SK-N-SH (cell line): ENCODE results near the gene LAPTM4A. TPM values are rescaled to one million over a fixed set of nuclear protein-coding genes. Genes with fewer than 3 reads are reported as not detected.
A peak's percentile ranks its signal among the peaks of the same experiment; 100 is the strongest.

ENCODE experiments used
- CTCF ChIA-PET: fragments of 300-600, 350-600 bp; formaldehyde crosslinking; extraction: SDS; loops from one replicate; lab custom pipeline; 2021; lab: Yijun Ruan, JAX
- POLR2A ChIA-PET: fragments of 350-600 bp; sonication (Branson Sonifier 250); formaldehyde crosslinking; extraction: SDS; loops from one replicate; lab custom pipeline; 2020; ENCODE audit warnings: antibody characterized with exemption, inconsistent platforms; lab: Yijun Ruan, JAX
- DNase-seq: peaks from one replicate; pipeline ENCODE4 v3.0.0; 2012
- H2AFZ ChIP-seq: fragments of 200-600 bp; sonication (generic); 2 replicates; pipeline ENCODE4 v1.8.1; 2016; ENCODE audit warnings: antibody characterized with exemption, mild to moderate bottlenecking, low read depth
- H3F3A ChIP-seq: fragments of 200-600 bp; sonication (generic); replicated peaks from 2 replicates; pipeline ENCODE3; 2016; ENCODE audit warnings: antibody characterized with exemption, mild to moderate bottlenecking; ENCODE audit not compliant: insufficient read depth
- H3K27ac ChIP-seq, 2 experiments: fragments of 200-500 bp in 1 of 2; fragments of 200-600 bp in 1 of 2; sonication (Bioruptor generic) in 1 of 2; sonication (generic), shearing (Covaris generic) in 1 of 2; 2 replicates each; pipeline versions ENCODE4 v1.5.1 to v1.6.1; 2014 to 2016; ENCODE audit warnings: low read depth in 2 of 2, inconsistent platforms in 1 of 2, low read length in 1 of 2, mild to moderate bottlenecking in 1 of 2, mixed read lengths in 1 of 2
- H3K27me3 ChIP-seq: fragments of 200-600 bp; sonication (generic), shearing (Covaris generic); 2 replicates; pipeline ENCODE4 v1.6.1; 2016; ENCODE audit warnings: mixed run types; ENCODE audit not compliant: insufficient read depth
- H3K36me3 ChIP-seq, 2 experiments: fragments of 200-500 bp in 1 of 2; fragments of 200-600 bp in 1 of 2; sonication (Bioruptor generic) in 1 of 2; sonication (generic) in 1 of 2; replicated peaks in 1 of 2; 2 replicates each; pipeline versions ENCODE3 to v1.5.1; 2014 to 2016; ENCODE audit warnings: low read length in 1 of 2, mild to moderate bottlenecking in 1 of 2; ENCODE audit not compliant: insufficient read depth in 2 of 2, control insufficient read depth in 1 of 2
- H3K4me1 ChIP-seq, 2 experiments: fragments of 200-500 bp in 1 of 2; fragments of 200-600 bp in 1 of 2; sonication (Bioruptor generic) in 1 of 2; sonication (generic), shearing (Covaris generic) in 1 of 2; 2 replicates each; pipeline versions ENCODE4 v1.5.1 to v1.6.1; 2014 to 2016; ENCODE audit warnings: low read depth in 1 of 2, low read length in 1 of 2, mixed run types in 1 of 2; ENCODE audit not compliant: insufficient read depth in 2 of 2, control insufficient read depth in 1 of 2
- H3K4me2 ChIP-seq: fragments of 200-600 bp; sonication (generic), shearing (Covaris generic); 2 replicates; pipeline ENCODE4 v1.6.1; 2017; ENCODE audit warnings: mixed run types
- H3K4me3 ChIP-seq, 2 experiments: fragments of 200-500 bp in 1 of 2; fragments of 200-600 bp in 1 of 2; sonication (Bioruptor generic) in 1 of 2; sonication (generic), shearing (Covaris generic) in 1 of 2; 2 replicates each; pipeline versions ENCODE4 v1.5.1 to v1.8.1; 2014 to 2016; ENCODE audit warnings: low read depth in 2 of 2, inconsistent platforms in 1 of 2, low read length in 1 of 2, mild to moderate bottlenecking in 1 of 2, mixed read lengths in 1 of 2, moderate library complexity in 1 of 2
- H3K79me2 ChIP-seq: fragments of 200-600 bp; sonication (generic); 2 replicates; pipeline ENCODE4 v1.8.1; 2017; ENCODE audit warnings: mild to moderate bottlenecking; ENCODE audit not compliant: insufficient read depth
- H3K9ac ChIP-seq: fragments of 200-600 bp; sonication (generic); 2 replicates; pipeline ENCODE4 v1.6.1; 2017; ENCODE audit warnings: mixed run types
- H3K9me2 ChIP-seq: fragments of 200-600 bp; sonication (generic); 2 replicates; pipeline ENCODE4 v1.6.1; 2017; ENCODE audit warnings: mixed run types
- H3K9me3 ChIP-seq: fragments of 200-600 bp; sonication (generic); 2 replicates; pipeline ENCODE4 v1.6.1; 2017; ENCODE audit warnings: mixed run types, mild to moderate bottlenecking, moderate library complexity
- H4K20me1 ChIP-seq: fragments of 200-600 bp; sonication (generic); 2 replicates; pipeline ENCODE4 v1.6.1; 2017; ENCODE audit warnings: mild to moderate bottlenecking, mixed run types; ENCODE audit not compliant: insufficient read depth
- CHD2 ChIP-seq: fragments of 150-350 bp; IDR thresholded peaks from 2 replicates; pipeline ENCODE4 v1.6.1; 2018; ENCODE audit warnings: low read length; ENCODE audit not compliant: partially characterized antibody
- EZH2phosphoT487 ChIP-seq: fragments of 200-600 bp; sonication (generic); IDR thresholded peaks from 2 replicates; pipeline ENCODE4 v1.6.1; 2017; ENCODE audit warnings: low read depth, mixed run types, mild to moderate bottlenecking, antibody characterized with exemption, moderate library complexity, borderline replicate concordance
- FOXJ3 ChIP-seq: sonication (generic); formaldehyde crosslinking; IDR thresholded peaks from 2 replicates; pipeline ENCODE4 v1.5.1; 2020; ENCODE audit warnings: mild to moderate bottlenecking, missing genetic modification reagents
- IRF3 ChIP-seq: fragments of 150-350 bp; IDR thresholded peaks from 2 replicates; pipeline ENCODE4 v1.6.1; 2016; ENCODE audit warnings: mild to moderate bottlenecking, low read depth, low read length
- MEF2A ChIP-seq: IDR thresholded peaks from 2 replicates; pipeline ENCODE4 v1.4.0; 2012; ENCODE audit warnings: low read depth, borderline replicate concordance
- MXI1 ChIP-seq: IDR thresholded peaks from 2 replicates; pipeline ENCODE4 v1.6.1; 2012; ENCODE audit warnings: mild to moderate bottlenecking, low read depth, low read length, improper control_type of control experiment
- NFIC ChIP-seq: IDR thresholded peaks from 2 replicates; pipeline ENCODE4 v1.4.0; 2012; ENCODE audit warnings: borderline replicate concordance
- NRF1 ChIP-seq: IDR thresholded peaks from 2 replicates; pipeline ENCODE4 v1.6.1; 2012; ENCODE audit warnings: low read depth, mild to moderate bottlenecking, low read length
- PBX3 ChIP-seq: IDR thresholded peaks from 2 replicates; pipeline ENCODE4; 2012
- POLR2AphosphoS5 ChIP-seq: IDR thresholded peaks from 2 replicates; pipeline ENCODE4 v1.6.1; 2012; ENCODE audit warnings: low read depth, low read length
- REST ChIP-seq: IDR thresholded peaks from 2 replicates; pipeline ENCODE4 v1.6.1; 2012; ENCODE audit warnings: mild to moderate bottlenecking, low read depth, low read length, moderate library complexity
- TAF1 ChIP-seq: IDR thresholded peaks from 2 replicates; pipeline ENCODE4 v1.6.1; 2012; ENCODE audit warnings: low read depth, mild to moderate bottlenecking, low read length, moderate library complexity, borderline replicate concordance
- USF2 ChIP-seq: fragments of 150-350 bp; IDR thresholded peaks from 2 replicates; pipeline ENCODE4 v1.6.1; 2017; ENCODE audit warnings: antibody characterized with exemption, low read length, low read depth, borderline replicate concordance
- YY1 ChIP-seq: IDR thresholded peaks from 2 replicates; pipeline ENCODE4 v1.4.0; 2012; ENCODE audit warnings: low read depth, mild to moderate bottlenecking
- WGBS: methylation state at CpG from one replicate; pipeline ENCODE4 v1.1.6; 2017; ENCODE audit warnings: low lambda C conversion rate; 5-methylcytosine and 5-hydroxymethylcytosine counted together
- polyA plus RNA-seq, 3 experiments: library from polyadenylated mRNA; depleted of rRNA; stranded (reverse); fragments of >200 nt; gene quantifications; 2 replicates each; pipeline ENCODE4 v1.2.3, GENCODE V29; 2012

Gene LAPTM4A
- polyA plus RNA-seq, 1 of the 3 experiments (the other 2 are of a cell fraction): 306 TPM

- Histone ChIP-seq H3K4me2 (peak overlapping the region; percentile 72), H3F3A (peaks cover 3% of the 10 kb centered on the region), H3K4me3 (peak overlapping the region; percentile 72 to 99), H3K27me3 (no peaks in the 10 kb centered on the region), H3K4me1 (peaks cover 9 to 30% of the 10 kb centered on the region in 2 experiments; a peak in 3 of 4 replicates), H3K79me2 (peaks cover 43% of the 10 kb centered on the region), H2AFZ (peak overlapping the region; percentile 79; the same call in 1 of the 2 replicates), H3K36me3 (no peaks in the 10 kb centered on the region), H4K20me1 (peaks cover 19% of the 10 kb centered on the region), H3K9me3 (no peaks in the 10 kb centered on the region), H3K9ac (peak overlapping the region; percentile 85; the same call in 1 of the 2 replicates), H3K27ac (peak overlapping the region; percentile 98 to 100), H3K9me2 (no peaks in the 10 kb centered on the region)
- TF ChIP-seq MEF2A (no peak), USF2 (no peak), IRF3 (no peak), NRF1 (no peak), YY1 (no peak), MXI1 (no peak), TAF1 (no peak), PBX3 (peak; percentile 87), EZH2phosphoT487 (no peak), NFIC (no peak), FOXJ3 (CRISPR knock-in tag) (no peak), CHD2 (no peak), REST (no peak), POLR2AphosphoS5 (peak; percentile 45; the same call in 1 of the 2 replicates)
- POLR2A ChIA-PET: interaction anchor here (1.2 to 3.1 kb wide), 7 partner anchors 9 to 152 kb away, joined by 3 to 30 read pairs (median 9); partner anchors contain the start of gene WDR35
- WGBS: 17% methylated on average over 5 of the region's 5 CpGs
- DNase-seq: peak; percentile 63
- CTCF ChIA-PET: interaction anchor here (0.6 to 6.3 kb wide), 8 partner anchors 12 to 864 kb away, joined by 3 to 54 read pairs (median 3); partner anchors contain the start of gene MATN3
Measured at GRCh38 chr2:20052861-20053281, 1.4 kb upstream of the LAPTM4A start.
